ENCODE results near the gene IL17RE. TPM values are rescaled to one million over a fixed set of nuclear protein-coding genes. Genes with fewer than 3 reads are reported as not detected.
"Not testable (repeated sequence)": the region's sequence is repeated elsewhere in the genome, so short reads cannot be mapped to it uniquely, and the experiment has no call there.

IL17RE gene
- total RNA-seq, 1 donor from 2014 or later, result 2.8 TPM

DNA sequence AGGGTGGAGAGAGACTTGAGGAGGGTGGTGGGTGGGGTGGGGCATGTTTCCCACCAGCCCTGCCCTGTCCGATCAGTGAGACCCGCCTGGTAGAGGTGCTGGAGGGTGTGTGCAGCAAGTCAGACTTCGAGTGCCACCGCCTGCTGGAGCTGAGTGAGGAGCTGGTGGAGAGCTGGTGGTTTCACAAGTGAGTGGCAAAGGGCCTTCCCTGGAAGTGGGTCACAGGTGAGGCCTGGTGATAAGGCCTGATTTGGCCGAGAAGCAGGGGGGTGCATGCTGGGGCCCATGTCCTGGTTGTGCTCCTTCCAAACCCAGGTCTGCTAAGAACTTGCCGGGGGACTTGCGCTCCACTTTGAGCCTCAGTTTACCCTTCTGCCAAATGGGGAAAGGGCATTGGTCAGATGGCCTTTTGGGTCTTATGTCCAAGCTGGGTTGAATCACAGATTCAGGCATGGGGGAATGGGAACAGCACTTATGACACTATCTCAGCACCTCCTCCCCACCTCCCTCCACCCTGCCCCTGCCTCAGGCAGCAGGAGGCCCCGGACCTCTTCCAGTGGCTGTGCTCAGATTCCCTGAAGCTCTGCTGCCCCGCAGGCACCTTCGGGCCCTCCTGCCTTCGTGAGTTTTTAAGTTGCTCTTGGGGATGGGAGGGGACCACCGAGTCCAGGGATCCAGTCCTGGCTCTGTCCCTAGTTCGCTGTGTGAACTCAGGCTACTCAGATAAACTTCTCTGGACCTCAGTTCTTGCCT is 35.0 kb downstream of the IL17RE start:
- Histone ChIP-seq H3K4me3 (ENCODE audit: low read depth, low read length) (no peak overlapping the region), H3K36me3 (ENCODE audit: control insufficient read depth, insufficient read depth, low read length) (peaks cover 6% of the 10 kb centered on the region), H3K27me3 (ENCODE audit: control insufficient read depth, insufficient read depth, low read length) (no peaks in the 10 kb centered on the region)
- no peak for DNase-seq (ENCODE audit: low read depth)
- TF ChIP-seq, protein P1, sequence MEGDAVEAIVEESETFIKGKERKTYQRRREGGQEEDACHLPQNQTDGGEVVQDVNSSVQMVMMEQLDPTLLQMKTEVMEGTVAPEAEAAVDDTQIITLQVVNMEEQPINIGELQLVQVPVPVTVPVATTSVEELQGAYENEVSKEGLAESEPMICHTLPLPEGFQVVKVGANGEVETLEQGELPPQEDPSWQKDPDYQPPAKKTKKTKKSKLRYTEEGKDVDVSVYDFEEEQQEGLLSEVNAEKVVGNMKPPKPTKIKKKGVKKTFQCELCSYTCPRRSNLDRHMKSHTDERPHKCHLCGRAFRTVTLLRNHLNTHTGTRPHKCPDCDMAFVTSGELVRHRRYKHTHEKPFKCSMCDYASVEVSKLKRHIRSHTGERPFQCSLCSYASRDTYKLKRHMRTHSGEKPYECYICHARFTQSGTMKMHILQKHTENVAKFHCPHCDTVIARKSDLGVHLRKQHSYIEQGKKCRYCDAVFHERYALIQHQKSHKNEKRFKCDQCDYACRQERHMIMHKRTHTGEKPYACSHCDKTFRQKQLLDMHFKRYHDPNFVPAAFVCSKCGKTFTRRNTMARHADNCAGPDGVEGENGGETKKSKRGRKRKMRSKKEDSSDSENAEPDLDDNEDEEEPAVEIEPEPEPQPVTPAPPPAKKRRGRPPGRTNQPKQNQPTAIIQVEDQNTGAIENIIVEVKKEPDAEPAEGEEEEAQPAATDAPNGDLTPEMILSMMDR (IDR thresholded peaks at IDR 0.05; ENCODE audit: insufficient read depth, low read length, poor library complexity, severe bottlenecking), result no peak

DNA sequence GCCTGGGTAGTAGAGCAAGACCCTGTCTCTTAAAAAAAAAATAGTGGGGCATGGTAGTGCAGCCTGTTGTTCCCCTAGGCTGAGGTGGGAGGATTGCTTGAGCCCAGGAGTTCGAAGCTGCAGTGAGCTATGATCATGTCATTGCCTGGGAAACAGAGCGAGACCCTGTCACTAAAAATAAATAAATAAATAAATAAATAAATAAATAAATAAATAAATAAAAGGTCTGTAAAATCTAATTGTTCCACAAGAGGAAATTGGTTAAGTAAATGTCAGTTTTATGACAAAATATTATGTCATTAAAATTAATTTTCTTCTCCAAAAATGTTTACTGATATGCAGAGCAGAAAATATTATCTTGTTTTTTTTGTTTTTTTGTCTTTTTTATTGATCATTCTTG is 36.3 kb downstream of the IL17RE start:
- TF ChIP-seq, protein P1 (IDR thresholded peaks at IDR 0.05; ENCODE audit: insufficient read depth, low read length, poor library complexity, severe bottlenecking), result no peak
- H3K36me3 ChIP-seq (ENCODE audit: control insufficient read depth, insufficient read depth, low read length), result peaks cover 8% of the 10 kb centered on the region
- DNase-seq (ENCODE audit: low read depth), result no peak
- H3K27me3 ChIP-seq (ENCODE audit: control insufficient read depth, insufficient read depth, low read length), result no peaks in the 10 kb centered on the region
- H3K4me3 ChIP-seq (ENCODE audit: low read depth, low read length), result no peak overlapping the region

DNA sequence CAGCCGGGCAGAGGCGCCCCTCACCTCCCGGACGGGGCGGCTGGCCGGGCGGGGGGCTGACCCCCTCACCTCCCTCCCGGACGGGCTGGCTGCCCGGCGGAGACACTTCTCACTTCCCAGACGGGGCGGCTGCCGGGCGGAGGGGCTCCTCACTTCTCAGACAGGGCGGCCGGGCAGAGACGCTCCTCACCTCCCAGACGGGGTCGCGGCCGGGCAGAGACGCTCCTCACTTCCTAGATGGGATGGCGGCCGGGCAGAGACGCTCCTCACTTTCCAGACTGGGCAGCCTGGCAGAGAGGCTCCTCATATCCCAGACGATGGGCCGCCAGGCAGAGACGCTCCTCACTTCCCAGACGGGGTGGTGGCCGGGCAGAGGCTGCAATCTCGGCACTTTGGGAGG is 37.3 kb downstream of the IL17RE start:
- H3K36me3 ChIP-seq (ENCODE audit: control insufficient read depth, insufficient read depth, low read length); H3K27me3 ChIP-seq (ENCODE audit: control insufficient read depth, insufficient read depth, low read length); H3K4me3 ChIP-seq (ENCODE audit: low read depth, low read length); DNase-seq (ENCODE audit: low read depth): not testable (repeated sequence)

DNA sequence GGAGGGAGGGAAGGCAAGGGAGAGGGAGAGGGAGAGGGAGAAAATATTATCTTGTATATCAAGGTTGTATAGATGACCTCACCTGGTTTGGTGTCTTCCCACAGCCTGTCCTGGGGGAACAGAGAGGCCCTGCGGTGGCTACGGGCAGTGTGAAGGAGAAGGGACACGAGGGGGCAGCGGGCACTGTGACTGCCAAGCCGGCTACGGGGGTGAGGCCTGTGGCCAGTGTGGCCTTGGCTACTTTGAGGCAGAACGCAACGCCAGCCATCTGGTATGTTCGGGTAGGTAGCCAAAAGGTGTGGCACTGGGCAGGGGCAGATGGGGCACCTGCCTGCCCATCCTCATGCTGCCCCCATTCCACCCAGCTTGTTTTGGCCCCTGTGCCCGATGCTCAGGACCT is 38.1 kb downstream of the IL17RE start:
- Histone ChIP-seq H3K27me3 (ENCODE audit: control insufficient read depth, insufficient read depth, low read length) (no peaks in the 10 kb centered on the region), H3K4me3 (ENCODE audit: low read depth, low read length) (no peak overlapping the region), H3K36me3 (ENCODE audit: control insufficient read depth, insufficient read depth, low read length) (peaks cover 8% of the 10 kb centered on the region)
- TF ChIP-seq, protein P1 (IDR thresholded peaks at IDR 0.05; ENCODE audit: insufficient read depth, low read length, poor library complexity, severe bottlenecking), result no peak
- DNase-seq (ENCODE audit: low read depth), result no peak

DNA sequence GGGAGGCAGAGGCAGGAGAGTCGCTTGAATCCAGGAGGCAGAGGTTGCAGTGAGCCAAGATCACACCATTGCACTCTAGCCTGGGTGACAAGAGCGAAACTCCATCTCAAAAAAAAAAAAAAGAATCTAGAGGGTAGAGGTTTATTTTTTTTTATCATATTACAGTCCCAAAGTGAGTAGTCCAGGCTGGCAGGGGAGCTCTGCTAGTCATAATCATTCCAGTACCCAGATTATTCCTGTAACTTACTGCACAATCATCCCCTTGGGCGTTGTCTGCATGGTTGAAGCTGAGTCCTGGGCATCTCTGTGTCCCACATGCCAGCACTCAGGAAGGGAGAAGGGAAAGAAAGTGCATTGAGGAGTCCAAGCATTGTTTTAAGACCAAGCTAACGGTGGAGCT is 39.5 kb downstream of the IL17RE start:
- H3K27me3 ChIP-seq (ENCODE audit: control insufficient read depth, insufficient read depth, low read length), result no peaks in the 10 kb centered on the region
- peaks cover 6% of the 10 kb centered on the region for H3K36me3 ChIP-seq (ENCODE audit: control insufficient read depth, insufficient read depth, low read length)
- TF ChIP-seq, protein P1 (IDR thresholded peaks at IDR 0.05; ENCODE audit: insufficient read depth, low read length, poor library complexity, severe bottlenecking), result no peak
- no peak for DNase-seq (ENCODE audit: low read depth)
- H3K4me3 ChIP-seq (ENCODE audit: low read depth, low read length), result no peak overlapping the region

DNA sequence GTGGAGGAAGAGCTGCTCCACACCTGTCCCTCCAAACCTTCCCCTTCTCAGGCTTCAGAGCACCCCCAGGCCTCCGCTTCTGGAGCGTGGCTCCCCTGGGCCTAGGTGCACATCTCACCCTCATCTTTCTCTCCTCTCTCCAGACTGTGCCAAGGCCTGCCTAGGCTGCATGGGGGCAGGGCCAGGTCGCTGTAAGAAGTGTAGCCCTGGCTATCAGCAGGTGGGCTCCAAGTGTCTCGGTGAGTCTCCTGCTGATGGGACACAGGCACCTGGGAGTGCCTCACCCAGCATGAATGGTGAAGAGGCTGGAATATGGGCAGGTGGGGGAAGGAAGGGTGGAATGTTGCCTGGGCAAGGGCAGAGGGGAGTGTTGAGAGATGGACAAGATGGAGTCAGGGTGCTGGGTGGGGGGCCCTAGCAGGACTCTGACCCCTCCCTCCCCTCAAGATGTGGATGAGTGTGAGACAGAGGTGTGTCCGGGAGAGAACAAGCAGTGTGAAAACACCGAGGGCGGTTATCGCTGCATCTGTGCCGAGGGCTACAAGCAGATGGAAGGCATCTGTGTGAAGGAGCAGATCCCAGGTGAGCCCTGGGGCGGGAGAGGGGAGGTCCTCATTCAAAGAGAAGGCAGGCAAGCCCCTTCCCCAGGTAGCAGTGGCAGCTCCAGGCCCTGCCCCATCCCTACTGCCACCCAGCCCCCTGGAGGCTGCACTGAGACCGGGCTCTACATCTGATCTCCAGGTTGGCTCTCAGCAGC is 40.5 kb downstream of the IL17RE start:
- H3K36me3 ChIP-seq (ENCODE audit: control insufficient read depth, insufficient read depth, low read length), result peaks cover 2% of the 10 kb centered on the region
- no peak overlapping the region for H3K4me3 ChIP-seq (ENCODE audit: low read depth, low read length)
- H3K27me3 ChIP-seq (ENCODE audit: control insufficient read depth, insufficient read depth, low read length), result no peaks in the 10 kb centered on the region
- TF ChIP-seq, protein P1 (IDR thresholded peaks at IDR 0.05; ENCODE audit: insufficient read depth, low read length, poor library complexity, severe bottlenecking), result no peak
- DNase-seq (ENCODE audit: low read depth), result no peak

Measured in kidney epithelial cell (primary cell).